HG02571 (cell line): ENCODE results near the gene RAD17.
"Not testable (repeated sequence)": the region's sequence is repeated elsewhere in the genome, so short reads cannot be mapped to it uniquely, and the experiment has no call there.

Experiments
- ATAC-seq: cut with Tn5 transposase; IDR thresholded peaks from one replicate; pipeline ENCODE4 v1.9.1; 2021; ENCODE audit warnings: mild to moderate bottlenecking, moderate library complexity; ENCODE audit not compliant: unreplicated experiment

RAD17 gene, protein sequence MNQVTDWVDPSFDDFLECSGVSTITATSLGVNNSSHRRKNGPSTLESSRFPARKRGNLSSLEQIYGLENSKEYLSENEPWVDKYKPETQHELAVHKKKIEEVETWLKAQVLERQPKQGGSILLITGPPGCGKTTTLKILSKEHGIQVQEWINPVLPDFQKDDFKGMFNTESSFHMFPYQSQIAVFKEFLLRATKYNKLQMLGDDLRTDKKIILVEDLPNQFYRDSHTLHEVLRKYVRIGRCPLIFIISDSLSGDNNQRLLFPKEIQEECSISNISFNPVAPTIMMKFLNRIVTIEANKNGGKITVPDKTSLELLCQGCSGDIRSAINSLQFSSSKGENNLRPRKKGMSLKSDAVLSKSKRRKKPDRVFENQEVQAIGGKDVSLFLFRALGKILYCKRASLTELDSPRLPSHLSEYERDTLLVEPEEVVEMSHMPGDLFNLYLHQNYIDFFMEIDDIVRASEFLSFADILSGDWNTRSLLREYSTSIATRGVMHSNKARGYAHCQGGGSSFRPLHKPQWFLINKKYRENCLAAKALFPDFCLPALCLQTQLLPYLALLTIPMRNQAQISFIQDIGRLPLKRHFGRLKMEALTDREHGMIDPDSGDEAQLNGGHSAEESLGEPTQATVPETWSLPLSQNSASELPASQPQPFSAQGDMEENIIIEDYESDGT

DNA sequence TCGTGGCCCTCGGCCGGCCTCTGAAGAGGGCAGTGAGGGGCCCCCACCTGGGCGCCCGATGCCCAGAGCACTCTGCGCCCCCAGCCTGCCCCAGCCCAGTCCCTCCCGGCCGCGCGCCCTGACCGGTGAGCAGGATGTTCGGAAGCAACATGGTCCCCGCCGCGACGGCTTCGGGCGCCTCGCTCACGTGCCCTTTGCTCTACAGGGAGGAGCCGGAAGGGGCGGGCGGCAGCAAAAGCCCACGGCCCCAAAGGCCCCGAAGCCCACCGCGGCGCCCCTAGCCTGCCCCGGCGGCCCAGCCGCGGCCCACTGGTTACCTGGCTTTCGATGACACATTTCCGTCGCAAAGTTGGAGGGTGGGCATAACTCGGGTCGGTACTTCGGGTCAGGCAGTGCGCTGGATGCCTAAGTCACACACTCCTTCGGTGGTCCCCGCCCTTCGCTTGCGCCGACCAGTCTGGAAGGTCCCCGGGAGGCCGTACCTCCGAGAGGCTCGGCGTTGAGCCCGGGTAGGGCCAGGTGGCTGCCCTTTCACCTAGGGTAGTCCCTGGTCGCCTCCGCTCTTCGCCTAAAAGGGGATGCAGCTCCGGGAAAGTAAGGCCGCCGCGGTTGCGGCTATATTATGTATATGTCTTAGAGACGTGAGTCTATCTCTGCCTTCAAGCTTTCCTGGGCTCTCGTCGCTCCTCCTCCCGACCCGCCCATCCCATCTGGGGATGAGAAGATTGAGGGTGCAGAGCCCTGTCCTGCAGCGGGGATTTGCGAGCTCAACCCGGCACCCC, at the start of gene RAD17, which contains the start of the genes AK6 and TAF9:
TSS of gene RAD17 (plus strand) at position 479 of the 782 bp plus-strand sequence. CDS start 2,391 bp downstream, outside the sequence.
TSS of gene AK6 (minus strand) at position 181 of the 782 bp plus-strand sequence. CDS start at position 151, 30 bp downstream.
TSS of gene TAF9 (minus strand) at position 181 of the 782 bp plus-strand sequence. CDS start 3,783 bp downstream, outside the sequence.
- peak; percentile 90 for ATAC-seq

DNA sequence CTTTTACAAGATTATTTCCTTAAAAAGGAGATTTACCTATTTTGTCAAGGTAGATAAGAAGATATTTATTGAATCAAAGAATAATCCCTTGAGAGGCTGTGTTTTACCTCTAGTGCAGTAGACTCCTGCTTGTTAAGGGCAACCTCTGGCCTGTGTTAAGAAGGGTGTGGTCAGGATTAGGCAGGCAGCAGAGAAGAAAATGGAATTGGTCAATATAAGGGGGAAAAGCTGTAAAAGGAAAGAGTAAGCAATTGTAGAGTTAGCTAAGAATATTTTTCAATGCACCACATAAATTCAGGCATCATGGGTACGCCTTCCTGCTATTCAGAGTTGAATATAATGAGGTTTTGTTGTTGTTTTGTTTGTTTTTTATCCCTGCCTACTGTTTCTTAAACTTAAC, 43.3 kb upstream of the RAD17 start:
- ATAC-seq = no peak

DNA sequence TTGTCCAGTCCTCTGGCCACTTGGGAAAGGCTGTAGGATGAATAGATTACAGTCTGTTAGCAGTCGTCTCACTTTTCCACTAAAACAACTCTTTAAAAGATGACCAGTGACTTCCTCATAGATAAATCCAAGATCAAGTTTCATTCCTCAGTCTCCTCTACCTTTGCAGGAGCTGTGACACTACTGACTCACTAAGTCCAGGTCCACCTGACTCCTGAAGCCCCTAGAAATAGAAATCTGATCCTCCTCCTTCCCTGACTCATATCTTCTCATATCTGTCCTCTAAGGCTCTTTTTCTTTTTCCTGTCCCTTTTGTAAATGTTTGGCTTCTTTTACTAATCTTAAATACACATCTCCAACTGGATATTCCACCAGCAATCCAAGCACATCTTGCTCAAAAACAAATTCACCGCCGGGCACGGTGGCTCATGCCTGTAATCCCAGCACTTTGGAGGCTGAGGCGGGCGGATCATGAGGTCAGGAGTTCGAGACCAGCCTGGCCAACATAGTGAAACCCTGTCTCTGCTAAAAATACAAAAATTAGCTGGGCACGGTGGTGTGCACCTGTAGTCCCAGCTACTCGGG, 39.6 kb upstream of the RAD17 start:
- no peak for ATAC-seq

DNA sequence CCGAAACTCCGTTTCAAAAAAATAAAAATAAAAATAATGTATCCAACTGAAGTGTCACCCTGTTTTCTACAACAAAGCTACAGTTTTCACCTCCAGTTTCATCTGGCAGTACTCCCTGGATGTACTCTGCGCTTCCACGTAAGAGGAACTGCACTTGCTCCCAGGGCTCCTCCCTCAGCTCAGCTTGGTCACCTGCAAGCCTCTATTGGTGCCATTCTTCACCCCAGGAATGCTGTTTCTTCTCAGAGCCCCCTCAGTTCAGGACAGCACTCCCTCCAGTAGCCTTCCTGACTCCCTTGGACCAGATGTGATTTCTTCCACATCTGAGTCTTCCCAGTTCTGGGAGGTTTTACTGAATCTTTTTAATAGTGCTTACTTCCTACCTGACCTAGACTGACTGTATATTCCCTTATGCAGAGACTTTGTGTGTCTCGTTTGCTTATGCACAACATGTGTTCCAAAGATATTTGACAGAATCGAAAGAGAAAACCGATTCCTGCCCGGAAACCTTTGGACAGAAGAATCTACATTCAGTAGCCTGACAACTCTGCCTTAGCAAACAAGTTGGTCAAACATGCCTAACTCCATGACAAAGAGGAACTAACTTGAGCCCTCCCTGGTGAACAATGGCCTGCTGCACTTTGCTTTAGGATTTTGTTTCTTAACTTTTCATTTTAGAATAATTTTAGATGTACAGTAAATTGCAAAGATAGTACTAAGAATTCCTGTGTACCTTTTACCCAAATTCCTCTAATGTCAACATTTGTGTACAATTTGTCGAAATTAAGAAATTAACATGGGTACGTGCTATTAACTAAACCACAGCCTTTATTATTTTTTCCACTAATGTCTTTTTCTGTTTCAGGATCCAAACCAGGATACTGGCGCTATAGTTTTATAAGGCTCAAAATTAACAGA, 37.8 kb upstream of the RAD17 start:
- ATAC-seq = no peak

DNA sequence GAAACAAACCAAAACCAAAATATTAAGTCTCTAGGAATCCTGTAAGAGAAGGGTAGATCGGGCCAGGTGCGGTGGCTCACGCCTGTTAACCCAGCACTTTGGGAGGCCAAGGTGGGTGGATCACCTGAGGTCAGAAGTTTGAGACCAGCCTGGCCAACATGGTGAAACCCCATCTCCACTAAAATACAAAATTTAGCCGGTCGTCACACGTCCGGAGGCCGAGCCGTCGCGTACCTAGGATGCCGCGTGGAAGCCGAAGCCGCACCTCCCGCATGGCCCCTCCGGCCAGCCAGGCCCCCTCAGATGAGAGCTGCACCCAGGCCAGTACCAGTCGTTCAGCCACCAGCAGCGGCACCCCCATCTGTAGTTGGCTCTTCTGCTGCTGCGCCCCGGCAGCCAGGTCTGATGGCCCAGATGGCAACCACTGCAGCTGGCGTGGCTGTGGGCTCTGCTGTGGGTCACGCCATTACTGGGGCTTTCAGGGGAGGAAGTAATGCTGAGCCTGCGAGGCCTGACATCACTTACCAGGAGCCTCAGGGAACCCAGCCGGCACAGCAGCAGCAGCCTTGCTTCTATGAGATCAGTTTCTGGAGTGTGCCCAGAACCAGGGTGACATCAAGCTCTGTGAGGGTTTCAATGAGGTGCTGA, 35.8 kb upstream of the RAD17 start:
- not testable (repeated sequence) for ATAC-seq

DNA sequence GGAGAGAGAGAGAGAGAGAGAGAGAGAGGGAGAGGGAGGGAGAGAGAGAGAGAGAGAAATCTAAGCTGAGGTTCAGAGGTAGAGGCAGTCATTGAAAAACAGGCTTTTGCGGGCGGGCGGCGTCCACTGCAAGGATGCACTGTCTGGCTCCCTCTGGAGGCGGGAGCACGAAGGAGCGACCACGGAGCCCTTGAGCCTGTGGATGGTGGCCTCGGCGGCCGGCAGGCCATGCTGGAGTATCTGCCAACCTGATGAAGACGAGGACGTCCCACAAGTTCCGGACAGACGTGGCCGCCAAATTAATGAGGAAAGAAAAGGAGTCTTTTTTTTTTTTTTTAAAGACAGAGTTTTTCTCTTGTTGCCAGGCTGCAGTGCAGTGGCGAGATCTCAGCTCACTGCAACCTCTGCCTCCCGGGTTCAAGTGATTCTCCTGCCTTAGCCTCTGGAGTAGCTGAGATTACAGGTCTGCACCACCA, 34.8 kb upstream of the RAD17 start:
- peak; percentile 78 for ATAC-seq

DNA sequence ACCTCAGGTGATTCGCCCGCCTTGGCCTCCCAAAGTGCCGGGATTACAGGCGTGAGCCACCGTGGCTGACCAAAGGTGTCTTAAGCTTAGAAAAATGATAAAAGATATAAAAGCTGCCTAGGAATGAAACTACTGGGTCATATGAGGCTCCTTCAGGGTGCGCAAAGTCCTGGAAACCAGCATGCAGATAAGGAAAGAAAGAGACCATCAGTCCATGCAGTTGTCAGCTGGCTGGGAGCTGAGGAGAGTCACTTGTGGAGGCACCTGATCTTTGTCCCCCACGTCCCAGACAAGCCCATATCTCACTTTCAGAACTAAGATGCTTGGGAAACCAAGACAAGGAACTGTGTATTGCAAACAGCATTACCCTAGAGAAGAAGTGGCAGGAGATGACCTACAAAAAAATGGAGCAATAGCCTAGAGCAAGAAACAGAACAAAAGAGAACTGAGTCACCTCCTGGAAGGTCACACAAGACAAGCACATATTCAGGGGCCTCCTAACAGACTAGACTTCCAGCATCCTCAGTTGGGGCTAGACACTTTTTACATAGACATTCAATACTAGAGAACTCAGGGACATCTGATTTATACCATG, 34.2 kb upstream of the RAD17 start:
- no peak for ATAC-seq

DNA sequence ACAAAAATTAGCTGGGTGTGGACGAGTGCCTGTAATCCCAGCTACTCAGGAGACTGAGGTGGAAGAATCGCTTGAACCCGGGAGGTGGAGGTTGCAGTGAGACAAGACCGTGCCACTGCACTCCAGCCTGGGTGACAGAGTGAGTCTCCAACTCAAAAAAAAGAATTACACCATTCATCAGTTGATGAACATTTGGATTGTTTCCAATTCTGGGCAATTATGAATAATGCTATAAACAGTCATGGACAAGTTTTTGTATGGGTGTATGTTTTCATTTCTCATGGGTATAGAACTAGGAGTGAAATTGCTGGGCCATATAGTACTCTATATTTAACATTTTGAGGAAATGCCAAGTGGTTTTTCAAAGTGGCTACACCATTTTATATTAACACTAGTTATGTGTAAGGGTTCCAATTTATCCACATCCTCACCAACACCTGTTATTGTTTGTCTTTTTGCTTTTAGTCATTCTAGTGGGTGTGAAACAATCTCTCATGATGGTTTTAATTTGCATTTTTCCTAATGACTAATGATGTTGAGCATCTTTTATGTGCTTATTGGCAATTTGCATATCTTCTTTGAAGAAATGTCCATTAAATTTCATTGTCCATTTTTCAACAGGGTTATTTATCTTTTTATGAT, 28.0 kb upstream of the RAD17 start:
- no peak for ATAC-seq

DNA sequence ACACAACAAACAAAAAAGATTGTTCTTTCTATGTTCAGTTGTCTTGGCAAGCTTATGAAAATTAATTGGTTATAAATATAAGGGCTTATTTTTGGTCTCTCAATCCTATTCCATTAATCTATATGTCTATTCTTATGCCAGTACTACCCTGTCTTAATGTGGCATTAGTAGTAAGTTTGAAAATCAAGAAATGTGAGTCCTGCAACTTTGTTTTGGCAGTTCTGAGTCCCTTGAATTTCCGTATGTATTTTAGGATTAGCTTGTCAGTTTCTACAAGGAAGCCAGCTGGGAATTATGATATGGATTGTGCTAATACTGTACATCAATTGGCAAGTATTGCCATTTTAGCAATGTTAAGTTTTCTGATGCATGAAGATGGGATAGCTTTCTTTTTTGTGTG, 26.5 kb upstream of the RAD17 start:
- no peak for ATAC-seq

DNA sequence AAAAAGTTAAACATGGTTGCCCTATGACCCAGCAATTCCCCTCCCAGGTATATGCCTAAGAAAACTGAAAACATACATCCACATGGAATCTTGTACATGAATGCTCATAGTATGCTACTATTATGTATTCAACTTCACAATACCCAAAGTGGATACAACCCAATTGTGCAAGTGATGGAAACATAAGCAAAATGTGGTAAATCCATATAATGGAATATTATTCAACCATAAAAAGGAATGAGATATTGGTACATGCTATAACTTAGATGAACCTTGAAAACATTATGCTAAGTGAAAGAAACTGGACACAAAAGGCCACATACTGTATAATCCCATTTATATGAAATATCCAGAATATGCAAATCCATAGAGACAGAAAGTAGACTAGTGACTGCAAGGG, 19.0 kb upstream of the RAD17 start:
- no peak for ATAC-seq

DNA sequence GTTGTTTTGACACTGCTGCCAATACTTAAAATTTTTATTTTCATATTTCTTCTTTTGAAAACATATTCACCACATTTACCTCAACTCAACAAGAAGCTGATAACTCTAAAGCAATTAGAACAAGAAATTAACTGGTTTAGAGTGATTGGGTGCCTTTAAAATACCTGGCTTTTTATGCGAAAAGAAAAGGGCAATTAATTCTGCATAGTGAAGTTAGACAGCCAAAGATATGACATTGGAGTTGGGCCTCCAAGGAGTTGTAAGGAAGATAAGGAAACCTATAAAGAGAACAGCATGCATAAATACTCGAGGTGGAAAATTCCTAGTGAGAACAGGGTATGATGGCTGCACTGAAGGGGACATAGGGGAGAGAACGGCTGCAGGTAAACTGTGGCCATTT, 9.9 kb upstream of the RAD17 start:
- no peak for ATAC-seq

DNA sequence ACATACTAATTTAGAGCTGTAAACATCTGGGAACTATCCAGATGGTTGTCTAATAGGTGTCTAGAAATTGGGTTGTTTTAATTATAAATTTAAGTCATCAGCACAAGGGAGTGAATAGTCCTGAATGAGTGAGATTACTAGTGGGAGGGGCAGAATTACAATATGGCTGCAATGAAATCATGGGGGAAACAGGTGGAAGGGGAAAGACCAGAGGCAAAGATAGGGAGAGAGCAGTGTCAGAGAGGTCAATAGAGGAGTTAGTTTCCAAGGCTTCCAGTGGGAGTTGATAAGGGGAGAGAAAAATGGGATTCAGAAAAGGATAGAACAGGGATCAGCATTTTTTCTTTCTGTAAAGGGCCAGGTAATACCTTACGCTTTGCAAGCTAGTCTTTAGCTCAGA, 9.2 kb upstream of the RAD17 start:
- no peak for ATAC-seq

DNA sequence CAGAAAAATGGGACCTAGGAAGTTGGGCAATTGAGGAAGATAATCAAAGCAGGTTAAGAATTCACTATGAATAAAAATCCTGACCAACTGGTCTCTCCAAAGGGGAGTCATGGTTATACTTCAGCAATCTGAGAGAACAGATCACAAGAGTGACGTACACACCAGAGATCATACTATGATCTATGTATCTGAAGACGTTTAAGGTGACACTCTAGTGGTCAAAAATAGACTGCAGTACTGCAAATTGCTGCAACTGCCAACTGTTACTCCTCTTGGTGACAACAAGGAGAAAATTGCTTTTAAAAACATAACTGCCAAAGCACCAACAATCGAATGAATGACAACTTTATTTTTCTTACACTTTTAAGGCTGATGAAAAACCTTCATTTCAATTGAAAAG, 5.2 kb upstream of the RAD17 start:
- ATAC-seq = no peak

DNA sequence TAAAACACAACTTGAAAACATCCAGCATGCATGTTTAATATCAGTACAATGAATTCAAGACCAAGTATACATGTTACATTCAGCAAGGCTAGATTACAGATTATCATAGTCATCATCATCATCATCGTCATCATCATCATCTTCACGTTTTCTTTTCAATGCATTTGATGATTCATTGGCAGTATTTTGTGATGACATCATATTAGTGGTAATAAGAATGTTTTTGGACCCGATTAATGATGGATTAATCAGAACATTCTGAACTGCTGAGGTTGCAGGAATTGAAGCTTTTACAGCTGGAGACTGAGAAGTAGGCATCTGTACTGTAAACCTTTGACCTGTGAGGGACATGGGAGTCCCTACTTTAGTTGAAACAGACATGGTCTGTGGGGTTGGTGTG, 4.8 kb upstream of the RAD17 start:
- no peak for ATAC-seq

DNA sequence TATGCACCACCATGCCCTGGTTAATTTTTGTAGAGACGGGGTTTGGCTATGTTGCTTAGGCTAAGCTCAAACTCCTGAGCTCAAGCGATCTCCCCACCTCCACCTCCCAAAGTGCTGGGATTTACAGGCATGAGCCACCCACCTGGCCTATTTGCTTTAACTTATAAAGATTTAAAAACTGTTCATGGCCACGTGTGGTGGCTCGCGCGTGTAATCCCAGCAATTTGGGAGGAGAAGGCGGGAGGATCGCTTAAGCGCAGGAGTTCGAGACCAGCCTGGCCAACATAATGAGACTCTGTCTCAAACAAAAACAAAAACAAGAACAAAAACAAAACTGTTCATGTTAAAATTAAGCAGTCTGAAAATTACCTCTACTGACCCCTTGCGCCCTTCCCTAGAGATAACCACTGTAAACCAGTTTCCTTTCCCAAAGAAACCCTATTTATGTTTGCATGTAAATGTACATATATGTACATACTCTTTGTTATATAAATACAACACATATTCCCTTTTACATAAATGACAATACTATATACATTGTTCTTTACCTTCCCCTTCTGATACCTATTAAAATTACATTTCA, 1.8 kb upstream of the RAD17 start:
- ATAC-seq = no peak

DNA sequence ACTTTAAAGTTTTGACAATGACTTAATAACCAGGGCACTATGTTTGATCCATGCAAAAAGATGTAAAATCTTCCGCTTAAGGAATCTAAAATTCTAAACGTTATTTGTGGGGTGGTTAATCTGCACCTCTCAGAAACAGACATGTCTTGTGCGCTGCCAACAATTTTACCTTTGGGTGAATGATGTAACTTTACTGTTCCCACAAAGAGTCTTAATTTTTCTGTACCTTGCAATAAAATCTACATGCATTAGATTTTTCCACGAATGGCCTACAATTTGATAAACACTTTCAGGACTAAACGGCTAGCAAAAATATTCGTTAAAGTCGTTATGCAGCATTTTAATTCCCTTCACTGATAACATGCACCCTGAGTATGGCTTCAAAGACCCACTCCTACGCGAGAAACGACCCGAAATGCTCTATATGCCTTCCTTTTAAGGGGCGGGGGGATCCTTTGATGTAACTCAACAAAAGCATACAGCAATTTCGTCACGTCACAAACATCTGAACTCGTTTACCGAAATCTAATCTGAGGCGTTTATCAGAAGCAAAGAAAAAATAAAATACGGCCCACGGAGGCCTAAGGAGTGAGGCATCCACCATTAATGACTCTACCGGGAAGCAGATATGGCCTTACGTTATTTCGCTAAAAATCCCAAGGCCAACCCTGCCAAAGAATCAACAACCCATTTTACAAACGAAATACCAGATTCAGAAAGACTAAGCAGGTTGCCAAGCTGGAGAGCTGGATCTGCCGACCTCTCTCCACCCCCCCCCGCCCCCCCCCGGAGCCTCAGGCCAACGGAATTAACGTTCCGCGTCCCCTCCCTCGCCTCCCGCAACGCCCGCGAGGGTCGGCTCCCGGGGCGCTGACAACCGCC, 919 bp upstream of the RAD17 start:
- ATAC-seq = no peak

DNA sequence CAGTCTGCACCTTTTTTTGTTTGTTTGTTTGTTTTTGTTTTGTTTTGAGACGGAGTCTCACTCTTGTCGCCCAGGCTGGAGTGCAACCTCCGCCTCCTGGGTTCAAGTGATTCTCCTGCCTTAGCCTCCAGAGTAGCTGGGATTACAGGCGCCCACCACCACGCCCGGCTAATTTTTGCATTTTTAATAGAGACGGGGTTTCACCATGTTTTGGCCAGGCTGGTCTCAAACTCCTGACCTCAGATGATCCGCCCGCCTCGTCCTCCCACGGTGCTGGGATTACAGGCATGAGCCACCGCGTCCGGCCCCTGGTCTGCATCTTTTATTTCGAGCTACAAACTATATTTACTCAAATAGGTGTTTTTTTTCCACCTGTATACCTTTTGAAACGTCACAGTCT, 717 bp downstream of the RAD17 start:
- not testable (repeated sequence) for ATAC-seq
